Measurements from ENCODE around the gene POU4F3. TPM values are rescaled to one million over a fixed set of nuclear protein-coding genes. Genes with fewer than 3 reads are reported as not detected.

The POU4F3 gene
- total and polyA plus RNA-seq, 3 donors from 2014 or later, result not detected

DNA sequence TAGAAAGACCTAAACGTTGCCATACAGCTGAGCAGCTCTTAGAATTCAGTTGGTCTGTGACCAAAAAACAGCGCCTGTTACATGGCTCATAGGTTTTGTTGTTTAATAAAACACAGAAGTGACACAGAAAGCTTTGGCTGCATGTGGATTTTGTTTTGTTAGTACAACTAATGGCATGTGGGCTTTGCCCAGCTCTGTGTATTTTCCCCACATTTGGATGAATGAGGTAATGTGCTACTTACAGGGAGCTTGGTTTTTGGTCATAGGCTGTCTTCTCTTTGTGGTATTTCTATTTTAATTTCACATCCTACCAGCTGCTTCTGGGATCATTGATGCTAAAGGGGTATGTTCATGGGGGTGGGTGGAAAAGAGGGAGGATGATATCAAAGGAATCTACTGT lies 37.0 kb upstream of the POU4F3 start:
- Histone ChIP-seq H3K9me3 (no peaks in the 10 kb centered on the region), H3K27ac (no peak overlapping the region), H3K4me1 (no peaks in the 10 kb centered on the region), H3K4me3 (no peak overlapping the region), H3K36me3 (ENCODE audit: low read depth, missing control alignments) (no peaks in the 10 kb centered on the region), H3K27me3 (no peaks in the 10 kb centered on the region)
- 70 to 75% methylated on average over 2 of the region's 2 CpGs for WGBS, 2 donors
- TF ChIP-seq, protein P1, sequence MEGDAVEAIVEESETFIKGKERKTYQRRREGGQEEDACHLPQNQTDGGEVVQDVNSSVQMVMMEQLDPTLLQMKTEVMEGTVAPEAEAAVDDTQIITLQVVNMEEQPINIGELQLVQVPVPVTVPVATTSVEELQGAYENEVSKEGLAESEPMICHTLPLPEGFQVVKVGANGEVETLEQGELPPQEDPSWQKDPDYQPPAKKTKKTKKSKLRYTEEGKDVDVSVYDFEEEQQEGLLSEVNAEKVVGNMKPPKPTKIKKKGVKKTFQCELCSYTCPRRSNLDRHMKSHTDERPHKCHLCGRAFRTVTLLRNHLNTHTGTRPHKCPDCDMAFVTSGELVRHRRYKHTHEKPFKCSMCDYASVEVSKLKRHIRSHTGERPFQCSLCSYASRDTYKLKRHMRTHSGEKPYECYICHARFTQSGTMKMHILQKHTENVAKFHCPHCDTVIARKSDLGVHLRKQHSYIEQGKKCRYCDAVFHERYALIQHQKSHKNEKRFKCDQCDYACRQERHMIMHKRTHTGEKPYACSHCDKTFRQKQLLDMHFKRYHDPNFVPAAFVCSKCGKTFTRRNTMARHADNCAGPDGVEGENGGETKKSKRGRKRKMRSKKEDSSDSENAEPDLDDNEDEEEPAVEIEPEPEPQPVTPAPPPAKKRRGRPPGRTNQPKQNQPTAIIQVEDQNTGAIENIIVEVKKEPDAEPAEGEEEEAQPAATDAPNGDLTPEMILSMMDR (IDR thresholded peaks at IDR 0.05), result no peak
- no peak for TF ChIP-seq POLR2A (IDR thresholded peaks at IDR 0.05)
- intact Hi-C loops (cut with DNase I; ENCODE audit: low total_unique reads), result no loop called here
- no peak for DNase-seq

DNA sequence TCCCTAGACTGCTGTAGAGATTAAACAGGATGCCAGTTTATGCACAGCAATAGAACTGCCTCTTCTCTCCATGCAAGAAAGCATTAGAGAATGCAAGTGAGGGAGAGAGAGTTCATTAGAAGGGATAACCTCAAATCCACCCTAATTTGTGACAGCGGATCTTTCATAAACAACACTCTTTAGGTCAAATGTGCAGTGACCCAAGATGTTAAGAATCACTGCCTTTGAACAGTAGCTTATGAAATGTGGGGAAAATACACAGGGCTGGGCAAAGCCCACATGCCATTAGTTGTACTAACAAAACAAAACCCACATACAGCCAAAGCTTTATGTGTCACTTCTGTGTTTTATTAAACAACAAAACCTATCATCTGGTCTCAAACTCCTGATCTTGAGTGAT lies 36.2 kb upstream of the POU4F3 start:
- no peaks in the 10 kb centered on the region for H3K4me1 ChIP-seq
- 71 to 73% methylated on average over 1 of the region's 1 CpG for WGBS, 2 donors
- H3K36me3 ChIP-seq (ENCODE audit: low read depth, missing control alignments), result no peaks in the 10 kb centered on the region
- H3K27ac ChIP-seq, result no peak overlapping the region
- H3K9me3 ChIP-seq, result no peaks in the 10 kb centered on the region
- no peak for DNase-seq
- no peaks in the 10 kb centered on the region for H3K27me3 ChIP-seq
- intact Hi-C loops (cut with DNase I; ENCODE audit: low total_unique reads), result no loop called here
- H3K4me3 ChIP-seq, result no peak overlapping the region
- TF ChIP-seq, protein P1 (IDR thresholded peaks at IDR 0.05), result no peak
- TF ChIP-seq POLR2A (IDR thresholded peaks at IDR 0.05), result no peak

DNA sequence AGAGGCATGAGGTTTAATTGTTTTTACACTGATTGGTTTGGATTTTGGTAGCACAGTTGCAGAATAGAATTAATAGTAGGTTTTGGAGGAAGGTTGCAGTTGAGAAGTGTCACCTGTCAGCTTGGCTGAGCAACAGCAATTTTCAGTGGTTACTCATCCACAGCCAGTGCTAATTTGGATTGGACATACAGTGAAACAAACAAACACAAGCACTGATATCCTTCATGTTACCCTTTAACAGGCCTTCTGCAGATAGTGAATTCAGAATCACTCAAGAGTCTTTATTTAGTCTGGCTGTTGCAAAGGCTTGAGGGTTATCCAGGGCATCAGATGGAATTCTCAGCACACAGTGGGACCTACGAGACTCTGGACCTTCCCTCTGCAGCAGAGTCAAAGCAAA lies 31.8 kb upstream of the POU4F3 start:
- DNase-seq, result no peak
- intact Hi-C loops (cut with DNase I; ENCODE audit: low total_unique reads), result no loop called here

DNA sequence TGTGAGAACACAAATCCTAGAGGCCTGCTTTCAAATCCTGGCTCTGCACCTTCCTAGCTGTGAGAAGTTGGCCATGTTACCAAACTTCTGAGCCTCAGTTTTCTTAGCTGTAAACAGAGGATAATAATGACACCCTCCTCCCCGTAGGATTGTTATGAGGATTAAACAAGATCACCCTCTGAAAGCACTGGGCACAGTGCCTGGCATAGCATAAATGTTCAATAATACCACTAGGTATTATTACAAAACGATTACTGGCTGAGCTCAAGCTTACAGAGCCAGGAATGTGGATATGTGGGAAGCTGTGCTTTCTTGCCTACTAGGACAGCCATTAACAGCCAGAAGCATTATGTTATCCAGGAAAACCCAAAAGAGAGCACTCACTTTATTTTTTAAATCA lies 30.8 kb upstream of the POU4F3 start:
- 84 to 89% methylated on average over 2 of the region's 2 CpGs for WGBS, 2 donors
- Histone ChIP-seq H3K9me3 (no peaks in the 10 kb centered on the region), H3K36me3 (ENCODE audit: low read depth, missing control alignments) (no peaks in the 10 kb centered on the region), H3K4me3 (no peak overlapping the region), H3K27me3 (no peaks in the 10 kb centered on the region), H3K4me1 (no peaks in the 10 kb centered on the region), H3K27ac (no peak overlapping the region)
- intact Hi-C loops (cut with DNase I; ENCODE audit: low total_unique reads), result no loop called here
- no peak for DNase-seq
- TF ChIP-seq, protein P1 (IDR thresholded peaks at IDR 0.05), result no peak
- TF ChIP-seq POLR2A (IDR thresholded peaks at IDR 0.05), result no peak

More for the DNA sequence above, 31.8 kb upstream of the POU4F3 start:
- WGBS, 2 donors, result 53 to 67% methylated on average over 1 of the region's 1 CpG
- Histone ChIP-seq H3K27me3 (no peaks in the 10 kb centered on the region), H3K9me3 (no peaks in the 10 kb centered on the region), H3K36me3 (ENCODE audit: low read depth, missing control alignments) (no peaks in the 10 kb centered on the region), H3K4me1 (no peaks in the 10 kb centered on the region), H3K27ac (no peak overlapping the region), H3K4me3 (no peak overlapping the region)
- TF ChIP-seq, protein P1 (IDR thresholded peaks at IDR 0.05), result no peak
- no peak for TF ChIP-seq POLR2A (IDR thresholded peaks at IDR 0.05)

DNA sequence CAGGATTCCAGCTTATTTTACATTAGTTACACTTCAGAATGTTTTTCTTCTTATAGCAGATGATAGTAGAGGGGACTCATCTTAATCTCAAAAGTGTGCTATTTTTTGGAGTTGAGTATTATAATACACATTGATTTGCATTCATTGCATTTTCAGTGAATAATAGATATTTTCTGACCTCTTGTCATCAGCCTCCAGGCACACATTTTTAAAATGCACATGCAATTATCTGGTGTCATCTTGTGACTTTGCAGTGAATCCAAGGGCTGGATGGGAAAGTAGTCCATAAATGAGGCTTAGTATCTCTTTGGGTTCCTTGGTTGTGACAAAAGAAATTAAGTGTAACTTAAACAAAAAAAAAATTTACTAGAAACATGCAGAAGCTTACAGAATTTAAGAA lies 28.1 kb upstream of the POU4F3 start:
- TF ChIP-seq, protein P1 (IDR thresholded peaks at IDR 0.05), result no peak
- TF ChIP-seq POLR2A (IDR thresholded peaks at IDR 0.05), result no peak
- H3K27me3 ChIP-seq, result no peaks in the 10 kb centered on the region
- no peaks in the 10 kb centered on the region for H3K4me1 ChIP-seq
- H3K4me3 ChIP-seq, result no peak overlapping the region
- no peaks in the 10 kb centered on the region for H3K36me3 ChIP-seq (ENCODE audit: low read depth, missing control alignments)
- no peak for DNase-seq
- H3K9me3 ChIP-seq, result no peaks in the 10 kb centered on the region
- intact Hi-C loops (cut with DNase I; ENCODE audit: low total_unique reads), result no loop called here
- no peak overlapping the region for H3K27ac ChIP-seq

Data from testis (tissue), 3 donors.